Measurements from ENCODE around the gene PRR14.
"Not testable (repeated sequence)": the region's sequence is repeated elsewhere in the genome, so short reads cannot be mapped to it uniquely, and the experiment has no call there.

Gene PRR14

DNA sequence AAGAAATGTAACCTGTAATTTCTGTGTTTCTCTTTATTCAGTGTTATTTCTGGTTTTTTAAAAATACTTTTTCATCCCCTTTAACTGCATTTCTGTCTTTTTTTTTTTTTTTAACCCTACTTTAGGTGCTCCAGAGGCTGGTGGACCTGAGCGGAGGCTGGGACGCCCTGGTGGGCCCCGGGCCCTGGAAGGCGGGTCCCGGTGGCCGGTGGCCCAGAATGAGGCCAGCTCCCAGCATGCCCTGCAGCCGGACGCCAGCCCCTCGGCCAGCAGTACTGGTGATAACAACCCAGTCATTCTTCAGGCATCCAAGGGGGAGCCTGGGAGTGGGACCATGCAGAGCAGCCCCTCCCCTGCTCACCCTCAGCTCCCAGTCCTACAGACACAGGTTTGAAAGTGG is 49.7 kb downstream of the PRR14 start:
- TF ChIP-seq, protein P1, sequence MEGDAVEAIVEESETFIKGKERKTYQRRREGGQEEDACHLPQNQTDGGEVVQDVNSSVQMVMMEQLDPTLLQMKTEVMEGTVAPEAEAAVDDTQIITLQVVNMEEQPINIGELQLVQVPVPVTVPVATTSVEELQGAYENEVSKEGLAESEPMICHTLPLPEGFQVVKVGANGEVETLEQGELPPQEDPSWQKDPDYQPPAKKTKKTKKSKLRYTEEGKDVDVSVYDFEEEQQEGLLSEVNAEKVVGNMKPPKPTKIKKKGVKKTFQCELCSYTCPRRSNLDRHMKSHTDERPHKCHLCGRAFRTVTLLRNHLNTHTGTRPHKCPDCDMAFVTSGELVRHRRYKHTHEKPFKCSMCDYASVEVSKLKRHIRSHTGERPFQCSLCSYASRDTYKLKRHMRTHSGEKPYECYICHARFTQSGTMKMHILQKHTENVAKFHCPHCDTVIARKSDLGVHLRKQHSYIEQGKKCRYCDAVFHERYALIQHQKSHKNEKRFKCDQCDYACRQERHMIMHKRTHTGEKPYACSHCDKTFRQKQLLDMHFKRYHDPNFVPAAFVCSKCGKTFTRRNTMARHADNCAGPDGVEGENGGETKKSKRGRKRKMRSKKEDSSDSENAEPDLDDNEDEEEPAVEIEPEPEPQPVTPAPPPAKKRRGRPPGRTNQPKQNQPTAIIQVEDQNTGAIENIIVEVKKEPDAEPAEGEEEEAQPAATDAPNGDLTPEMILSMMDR (IDR thresholded peaks at IDR 0.05; ENCODE audit: borderline replicate concordance, insufficient read depth, low read depth, low read length): no peak
- H3K4me3 ChIP-seq (ENCODE audit: low read depth, low read length): no peak overlapping the region

DNA sequence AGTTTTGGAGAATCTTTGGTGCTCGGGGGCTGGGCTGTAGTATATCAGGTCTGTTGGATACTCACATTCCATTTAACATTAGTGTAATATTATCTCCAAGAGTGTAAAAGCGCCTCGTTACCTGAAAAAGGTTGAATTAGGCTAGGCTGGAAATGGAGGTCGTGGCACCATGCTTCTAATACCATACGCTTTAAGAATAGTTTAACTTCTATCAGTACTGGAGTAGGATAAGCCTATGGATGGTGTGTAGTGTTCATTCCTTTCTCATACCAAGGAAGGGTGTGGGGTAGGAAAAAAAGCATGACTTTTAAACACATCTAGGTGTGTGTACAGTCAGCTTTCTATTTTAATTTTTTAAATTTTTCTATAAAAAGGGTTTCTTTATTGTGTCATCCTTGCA is 50.2 kb downstream of the PRR14 start:
- TF ChIP-seq, protein P1 (IDR thresholded peaks at IDR 0.05; ENCODE audit: borderline replicate concordance, insufficient read depth, low read depth, low read length): no peak
- no peak overlapping the region for H3K4me3 ChIP-seq (ENCODE audit: low read depth, low read length)

DNA sequence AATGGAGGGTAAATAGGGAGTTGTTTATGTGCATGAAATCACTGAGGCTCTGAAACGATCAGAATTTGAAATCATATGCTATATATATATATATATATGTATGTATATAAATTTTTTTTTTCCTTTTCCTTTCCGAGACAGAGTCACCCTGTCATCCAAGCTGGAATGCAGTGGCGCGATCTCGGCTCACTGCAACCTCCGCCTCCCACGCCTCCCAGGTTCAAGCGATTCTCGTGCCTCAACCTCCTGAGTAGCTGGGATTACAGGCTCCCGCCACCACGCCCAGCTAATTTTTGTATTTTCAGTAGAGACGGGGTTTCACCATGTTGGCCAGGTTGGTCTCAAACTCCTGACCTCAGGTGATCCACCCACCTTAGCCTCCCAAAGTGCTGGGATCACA is 52.3 kb downstream of the PRR14 start:
- not testable (repeated sequence) for H3K4me3 ChIP-seq (ENCODE audit: low read depth, low read length)

DNA sequence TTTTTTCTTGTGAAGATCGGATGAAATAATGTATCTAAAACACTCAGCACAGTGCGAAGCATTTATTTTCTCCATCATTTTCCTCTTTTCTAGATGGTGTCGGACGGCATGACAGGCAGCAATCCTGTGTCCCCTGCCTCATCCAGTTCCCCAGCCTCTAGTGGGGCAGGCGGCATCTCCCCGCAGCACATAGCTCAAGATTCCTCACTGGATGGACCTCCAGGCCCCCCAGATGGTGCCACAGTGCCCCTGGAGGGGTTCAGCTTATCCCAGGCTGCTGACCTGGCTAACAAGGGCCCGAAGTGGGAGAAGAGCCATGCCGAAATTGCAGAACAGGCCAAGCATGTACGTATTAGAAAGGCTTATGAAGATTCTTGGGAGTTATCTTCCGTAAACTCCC is 53.2 kb downstream of the PRR14 start:
- no peak overlapping the region for H3K4me3 ChIP-seq (ENCODE audit: low read depth, low read length)
- TF ChIP-seq, protein P1 (IDR thresholded peaks at IDR 0.05; ENCODE audit: borderline replicate concordance, insufficient read depth, low read depth, low read length): no peak
